NCI-H526 (cell line): Measurements from ENCODE around the gene EXOC3L4.
"Not testable (repeated sequence)": the region's sequence is repeated elsewhere in the genome, so short reads cannot be mapped to it uniquely, and the experiment has no call there.

Experiments
- DNase-seq, 2 experiments: peaks; one replicate each; lab custom pipeline; 2025; lab: John Stamatoyannopoulos, UW

EXOC3L4 gene

DNA sequence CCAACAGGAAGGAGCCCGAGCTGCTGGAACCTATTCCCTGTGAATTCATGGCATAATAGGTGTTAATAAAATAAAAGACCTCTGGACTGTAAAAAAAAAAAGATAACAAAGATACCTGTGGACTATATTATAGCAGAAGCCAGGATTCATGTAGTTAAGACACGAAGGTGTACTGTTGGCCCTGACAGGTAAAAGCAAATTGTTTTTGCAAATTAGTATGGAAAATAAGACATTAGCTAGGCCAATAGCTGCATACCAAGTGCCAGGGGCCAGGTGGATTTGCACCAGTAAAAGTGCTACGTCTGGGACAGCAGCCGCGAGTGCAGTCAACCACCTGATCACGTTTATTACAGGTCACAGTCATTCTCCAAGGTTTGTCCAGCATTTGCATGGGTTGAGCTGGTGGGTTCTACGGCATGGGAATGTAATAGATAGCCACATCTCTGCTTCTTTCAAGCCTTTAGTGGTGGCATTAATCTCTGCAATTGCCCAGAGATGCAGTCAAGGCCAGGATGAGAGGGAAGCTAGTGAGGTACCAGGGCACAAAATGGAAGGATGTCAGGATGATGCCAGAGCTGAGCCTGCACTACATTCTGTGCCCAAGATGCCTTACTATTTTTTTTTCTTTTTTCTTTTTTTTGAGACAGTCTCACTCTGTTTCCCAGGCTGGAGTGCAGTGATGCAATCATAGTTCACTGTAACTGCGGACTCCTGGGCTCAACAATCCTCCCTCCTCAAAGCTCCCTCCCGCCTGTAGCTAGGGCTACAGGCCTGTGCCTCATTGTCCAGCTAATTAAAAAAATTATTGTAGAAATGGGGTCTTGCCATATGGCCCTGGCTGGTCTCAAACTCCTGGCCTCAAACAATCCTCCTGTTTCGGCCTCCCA lies 55.1 kb downstream of the EXOC3L4 start:
- peak; percentile 90 to 95 for DNase-seq

DNA sequence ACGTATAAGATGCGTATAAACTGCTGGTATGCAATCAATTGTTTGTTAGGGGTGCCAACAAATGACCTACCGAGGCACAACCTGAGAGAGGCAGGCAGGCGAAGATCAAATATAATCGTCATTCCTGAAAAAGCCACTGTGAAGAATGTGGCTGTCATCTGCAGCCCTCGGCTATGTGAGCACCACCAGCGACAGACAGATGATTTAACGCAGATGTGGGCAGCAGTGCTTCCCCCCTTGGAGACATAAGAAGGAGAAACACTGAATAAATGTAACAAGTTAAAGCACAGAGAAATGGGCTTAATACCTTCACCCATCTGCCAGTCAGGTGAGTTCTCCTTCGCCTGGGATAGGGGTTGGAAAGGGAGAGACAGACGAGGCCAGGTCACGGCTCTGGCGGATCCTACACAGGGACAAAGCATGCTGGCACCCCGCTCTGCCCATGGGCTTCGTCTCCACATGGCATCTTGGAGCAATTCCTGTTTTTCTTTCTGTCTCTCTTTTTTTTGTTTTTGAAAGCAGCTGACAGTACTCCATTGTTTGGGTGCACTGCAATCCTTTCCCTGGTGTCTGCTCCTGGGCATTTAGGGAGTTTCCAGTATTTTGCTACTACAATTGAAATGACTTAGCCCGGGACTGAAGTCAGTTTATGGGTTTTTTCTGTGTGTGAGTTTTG lies 56.9 kb downstream of the EXOC3L4 start:
- no peak for DNase-seq

GRCh38 chr14:103155010-103155409 lies 60.5 kb downstream of the EXOC3L4 start:
- DNase-seq = peak in 1 of 2 experiments; percentile 29

DNA sequence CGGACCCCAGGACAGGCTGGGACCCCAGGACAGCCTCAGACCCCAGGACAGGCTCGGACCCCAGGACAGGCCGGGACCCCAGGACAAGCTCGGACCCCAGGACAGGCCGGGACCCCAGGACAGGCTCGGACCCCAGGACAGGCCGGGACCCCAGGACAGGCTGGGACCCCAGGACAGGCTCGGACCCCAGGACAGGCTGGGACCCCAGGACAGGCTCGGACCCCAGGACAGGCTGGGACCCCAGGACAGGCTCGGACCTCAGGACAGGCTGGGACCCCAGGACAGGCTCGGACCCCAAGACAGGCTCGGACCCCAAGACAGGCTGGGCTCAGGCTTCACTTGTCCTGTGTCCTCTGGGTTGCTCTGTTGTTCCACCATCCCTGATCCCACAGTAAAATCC lies 60.9 kb downstream of the EXOC3L4 start:
- DNase-seq = not testable (repeated sequence)

- no peak for DNase-seq
These were observed 61.4 kb downstream of the EXOC3L4 start for GRCh38 chr14:103155826-103156394.

- DNase-seq = peak in 1 of 2 experiments; percentile 32
These were observed 62.3 kb downstream of the EXOC3L4 start for GRCh38 chr14:103156651-103157378.

DNA sequence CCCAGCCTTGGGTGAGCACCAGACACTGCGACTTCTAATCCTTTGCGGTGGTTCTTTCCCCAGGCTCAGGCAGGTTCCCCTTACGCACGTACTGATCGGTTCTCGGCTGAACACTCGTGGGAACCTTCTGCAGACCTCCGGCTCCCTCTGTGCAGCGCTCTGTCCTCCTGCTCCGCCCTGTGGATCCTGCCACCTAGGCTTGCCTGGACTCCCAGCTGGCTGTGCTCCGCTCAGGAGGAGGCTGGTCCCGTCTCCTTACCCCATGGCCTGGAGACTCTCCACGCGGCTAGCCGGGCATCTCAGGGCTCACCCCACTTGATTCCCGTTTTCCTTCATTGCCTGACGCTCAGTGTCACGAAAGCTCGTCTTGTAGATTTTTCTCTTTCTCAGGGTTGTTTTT lies 63.4 kb downstream of the EXOC3L4 start:
- no peak for DNase-seq

DNA sequence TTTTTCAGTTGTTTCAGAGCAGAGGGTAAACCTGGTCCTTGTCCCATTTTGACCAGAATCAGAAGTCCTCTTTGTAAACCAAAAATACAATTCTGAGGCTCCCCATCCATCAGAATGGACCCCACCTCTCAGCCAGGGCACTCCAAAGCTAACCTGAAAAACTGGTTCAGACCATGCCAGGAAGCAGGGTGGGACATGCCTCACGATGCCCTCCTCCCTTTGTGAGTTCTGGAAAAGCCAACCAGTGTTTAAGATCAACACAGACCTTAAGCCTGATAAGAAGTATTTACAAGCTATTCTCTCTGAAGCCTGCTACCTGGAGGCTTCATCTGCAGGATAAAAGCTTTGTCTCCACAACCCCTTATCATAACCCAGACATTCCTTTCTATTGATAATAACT lies 64.2 kb downstream of the EXOC3L4 start:
- no peak for DNase-seq
